ENCODE results near the gene CADPS2. TPM values are rescaled to one million over a fixed set of nuclear protein-coding genes. Genes with fewer than 3 reads are reported as not detected.

The CADPS2 gene
- total RNA-seq, 1 donor from 2014 or later = 3.1 TPM

DNA sequence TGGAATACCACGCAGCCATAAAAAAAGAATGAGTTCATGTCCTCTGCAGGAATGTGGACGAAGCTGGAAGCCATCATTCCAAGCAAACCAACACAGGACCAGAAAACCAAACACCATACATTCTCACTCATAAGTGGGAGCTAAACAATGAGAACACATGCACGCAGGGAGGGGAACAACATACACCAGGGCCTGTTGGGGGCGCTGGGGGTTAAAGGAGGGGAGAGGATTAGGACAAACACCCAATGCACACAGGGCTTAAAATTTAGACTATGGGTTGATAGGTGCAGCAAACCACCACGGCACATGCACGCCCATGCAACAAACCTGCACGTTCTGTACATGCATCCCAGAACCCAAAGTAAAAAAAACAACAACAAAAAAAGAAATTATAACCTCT, 210.6 kb downstream of the CADPS2 start:
- no peak overlapping the region for H3K4me3 Mint-ChIP-seq
- DNase-seq (ENCODE audit: low read depth, low spot score) = no peak
- TF ChIP-seq, protein P1, sequence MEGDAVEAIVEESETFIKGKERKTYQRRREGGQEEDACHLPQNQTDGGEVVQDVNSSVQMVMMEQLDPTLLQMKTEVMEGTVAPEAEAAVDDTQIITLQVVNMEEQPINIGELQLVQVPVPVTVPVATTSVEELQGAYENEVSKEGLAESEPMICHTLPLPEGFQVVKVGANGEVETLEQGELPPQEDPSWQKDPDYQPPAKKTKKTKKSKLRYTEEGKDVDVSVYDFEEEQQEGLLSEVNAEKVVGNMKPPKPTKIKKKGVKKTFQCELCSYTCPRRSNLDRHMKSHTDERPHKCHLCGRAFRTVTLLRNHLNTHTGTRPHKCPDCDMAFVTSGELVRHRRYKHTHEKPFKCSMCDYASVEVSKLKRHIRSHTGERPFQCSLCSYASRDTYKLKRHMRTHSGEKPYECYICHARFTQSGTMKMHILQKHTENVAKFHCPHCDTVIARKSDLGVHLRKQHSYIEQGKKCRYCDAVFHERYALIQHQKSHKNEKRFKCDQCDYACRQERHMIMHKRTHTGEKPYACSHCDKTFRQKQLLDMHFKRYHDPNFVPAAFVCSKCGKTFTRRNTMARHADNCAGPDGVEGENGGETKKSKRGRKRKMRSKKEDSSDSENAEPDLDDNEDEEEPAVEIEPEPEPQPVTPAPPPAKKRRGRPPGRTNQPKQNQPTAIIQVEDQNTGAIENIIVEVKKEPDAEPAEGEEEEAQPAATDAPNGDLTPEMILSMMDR (conservative IDR thresholded peaks at IDR 0.05) = no peak
- H3K9me3 Mint-ChIP-seq = peaks cover 2% of the 10 kb centered on the region
- H3K4me1 Mint-ChIP-seq = peaks cover 18% of the 10 kb centered on the region
- no peaks in the 10 kb centered on the region for H3K27me3 Mint-ChIP-seq (ENCODE audit: low read depth)
- no peaks in the 10 kb centered on the region for H3K36me3 Mint-ChIP-seq (ENCODE audit: low read depth)
- H3K27ac Mint-ChIP-seq (ENCODE audit: unreplicated experiment) = no peak overlapping the region

DNA sequence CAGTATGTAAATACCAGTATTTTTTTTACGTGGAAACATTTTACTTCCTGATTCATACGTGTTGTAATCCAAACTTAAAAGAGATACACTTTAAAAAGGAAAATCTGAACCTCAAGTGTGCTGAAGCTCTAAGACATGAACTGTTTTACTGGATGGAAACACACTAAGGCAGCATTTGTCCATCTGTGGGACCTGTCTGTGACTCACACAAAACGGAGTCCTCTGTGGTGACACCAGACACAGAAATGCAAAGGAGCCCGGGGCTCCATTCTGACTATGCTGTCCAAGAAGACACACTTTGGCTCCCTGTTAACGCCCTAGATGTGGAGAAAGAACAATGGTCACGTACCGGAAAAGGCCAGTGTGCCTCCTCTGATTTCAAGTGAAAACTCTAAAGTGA, 211.2 kb downstream of the CADPS2 start:
- no peaks in the 10 kb centered on the region for H3K36me3 Mint-ChIP-seq (ENCODE audit: low read depth)
- TF ChIP-seq, protein P1 (conservative IDR thresholded peaks at IDR 0.05) = no peak
- H3K27me3 Mint-ChIP-seq (ENCODE audit: low read depth) = no peaks in the 10 kb centered on the region
- no peak overlapping the region for H3K4me3 Mint-ChIP-seq
- no peak overlapping the region for H3K27ac Mint-ChIP-seq (ENCODE audit: unreplicated experiment)
- peaks cover 18% of the 10 kb centered on the region for H3K4me1 Mint-ChIP-seq
- peaks cover 2% of the 10 kb centered on the region for H3K9me3 Mint-ChIP-seq
- no peak for DNase-seq (ENCODE audit: low read depth, low spot score)

DNA sequence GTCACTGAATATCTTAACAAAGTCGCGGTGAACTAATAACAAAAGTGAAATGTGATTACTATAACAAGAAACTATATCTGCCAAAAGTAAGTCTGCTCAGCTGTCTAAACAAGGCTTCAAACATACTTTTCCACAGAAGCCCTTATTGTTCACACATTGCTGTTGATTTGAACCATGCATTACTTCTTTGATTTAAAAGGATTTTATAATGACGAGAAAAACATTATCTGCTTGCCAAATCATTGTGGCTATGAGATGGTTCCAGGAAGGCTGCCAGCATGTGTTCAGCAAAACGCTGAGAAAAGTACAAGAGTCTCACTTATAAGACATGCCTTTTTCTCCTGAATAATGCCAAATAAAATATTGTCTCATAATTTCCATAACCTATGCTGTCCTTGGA, 211.8 kb downstream of the CADPS2 start:
- DNase-seq (ENCODE audit: low read depth, low spot score) = no peak
- H3K36me3 Mint-ChIP-seq (ENCODE audit: low read depth) = no peaks in the 10 kb centered on the region
- TF ChIP-seq, protein P1 (conservative IDR thresholded peaks at IDR 0.05) = no peak
- no peak overlapping the region for H3K27ac Mint-ChIP-seq (ENCODE audit: unreplicated experiment)
- no peak overlapping the region for H3K4me3 Mint-ChIP-seq
- peaks cover 2% of the 10 kb centered on the region for H3K9me3 Mint-ChIP-seq
- peaks cover 14% of the 10 kb centered on the region for H3K4me1 Mint-ChIP-seq
- H3K27me3 Mint-ChIP-seq (ENCODE audit: low read depth) = no peaks in the 10 kb centered on the region

DNA sequence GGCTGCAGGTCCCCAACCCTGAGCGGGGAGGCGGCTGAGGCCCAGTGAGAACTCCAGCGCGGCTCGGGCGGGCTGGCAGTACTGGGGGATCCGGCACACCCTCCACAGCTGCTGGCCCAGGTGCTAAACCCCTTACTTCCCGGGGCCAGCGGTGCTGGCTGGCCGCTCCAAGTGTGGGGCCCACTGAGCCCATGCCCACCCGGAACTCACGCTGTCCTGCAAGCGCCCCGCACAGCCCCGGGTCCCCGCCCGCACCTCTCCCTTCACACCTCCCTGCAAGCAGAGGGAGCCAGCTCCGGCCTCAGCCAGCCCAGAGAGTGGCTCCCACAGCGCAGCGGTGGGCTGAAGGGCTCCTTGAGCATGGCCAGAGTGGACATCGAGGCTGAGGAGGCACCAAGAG, 212.3 kb downstream of the CADPS2 start:
- H3K27ac Mint-ChIP-seq (ENCODE audit: unreplicated experiment) = no peak overlapping the region
- no peaks in the 10 kb centered on the region for H3K36me3 Mint-ChIP-seq (ENCODE audit: low read depth)
- DNase-seq (ENCODE audit: low read depth, low spot score) = no peak
- TF ChIP-seq, protein P1 (conservative IDR thresholded peaks at IDR 0.05) = no peak
- no peaks in the 10 kb centered on the region for H3K27me3 Mint-ChIP-seq (ENCODE audit: low read depth)
- H3K4me3 Mint-ChIP-seq = no peak overlapping the region
- H3K9me3 Mint-ChIP-seq = peaks cover 2% of the 10 kb centered on the region
- peaks cover 10% of the 10 kb centered on the region for H3K4me1 Mint-ChIP-seq

DNA sequence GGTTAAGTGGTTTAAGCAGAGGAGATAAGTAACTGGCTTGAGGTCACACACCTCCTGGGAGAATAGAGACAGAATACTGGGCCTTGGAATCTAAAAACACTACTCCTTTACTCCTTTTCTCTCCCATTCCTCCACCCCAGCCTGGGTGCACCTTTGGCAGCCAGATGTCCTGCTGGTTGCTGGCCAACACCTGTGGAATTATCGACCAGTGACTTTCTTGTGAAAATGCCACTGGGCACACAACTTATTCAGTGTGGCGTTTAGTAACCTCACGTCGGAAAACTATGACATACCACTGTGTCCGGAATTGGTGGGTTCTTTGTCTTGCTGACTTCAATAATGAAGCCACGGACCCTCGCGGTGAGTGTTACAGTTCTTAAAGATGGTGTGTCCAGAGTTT, 213.7 kb downstream of the CADPS2 start:
- Mint-ChIP-seq H3K36me3 (ENCODE audit: low read depth) (no peaks in the 10 kb centered on the region), H3K27me3 (ENCODE audit: low read depth) (no peaks in the 10 kb centered on the region), H3K4me1 (peaks cover 3% of the 10 kb centered on the region), H3K27ac (ENCODE audit: unreplicated experiment) (no peak overlapping the region), H3K9me3 (no peaks in the 10 kb centered on the region), H3K4me3 (no peak overlapping the region)
- TF ChIP-seq, protein P1 (conservative IDR thresholded peaks at IDR 0.05) = no peak
- no peak for DNase-seq (ENCODE audit: low read depth, low spot score)

DNA sequence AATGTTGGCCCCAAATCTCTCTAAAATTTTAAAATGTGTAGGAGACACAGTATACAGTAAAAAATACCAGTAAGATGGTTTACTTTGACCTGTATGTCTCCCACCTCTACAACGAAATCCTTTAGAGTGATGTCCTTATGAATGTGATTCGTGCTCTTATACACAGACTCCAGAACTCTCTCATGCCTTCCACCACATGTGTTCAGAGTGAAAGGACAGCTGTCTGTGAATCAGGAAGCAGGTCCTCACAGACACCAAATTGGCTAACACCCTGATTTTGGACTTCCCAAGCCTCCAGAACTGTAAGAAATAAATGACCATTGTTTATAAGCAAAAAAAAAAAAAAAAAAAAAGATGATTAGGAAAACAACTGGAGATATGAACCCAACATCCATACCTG, 222.5 kb downstream of the CADPS2 start:
- DNase-seq (ENCODE audit: low read depth, low spot score) = no peak
- Mint-ChIP-seq H3K27ac (ENCODE audit: unreplicated experiment) (no peak overlapping the region), H3K27me3 (ENCODE audit: low read depth) (no peaks in the 10 kb centered on the region), H3K4me3 (no peak overlapping the region), H3K4me1 (peaks cover 7% of the 10 kb centered on the region), H3K9me3 (no peaks in the 10 kb centered on the region), H3K36me3 (ENCODE audit: low read depth) (no peaks in the 10 kb centered on the region)
- TF ChIP-seq, protein P1 (conservative IDR thresholded peaks at IDR 0.05) = no peak
